CD4-positive, alpha-beta T cell treated with Interleukin-17A for 4 hours (primary cell): ENCODE measurements around the gene ZNF263.
A peak's percentile ranks its signal among the peaks of the same experiment; 100 is the strongest.

Experiments used
- DNase-seq: peaks from one replicate; pipeline ENCODE4 v3.0.0-alpha.2; 2020; ENCODE audit warnings: mixed read lengths

The ZNF263 gene

DNA sequence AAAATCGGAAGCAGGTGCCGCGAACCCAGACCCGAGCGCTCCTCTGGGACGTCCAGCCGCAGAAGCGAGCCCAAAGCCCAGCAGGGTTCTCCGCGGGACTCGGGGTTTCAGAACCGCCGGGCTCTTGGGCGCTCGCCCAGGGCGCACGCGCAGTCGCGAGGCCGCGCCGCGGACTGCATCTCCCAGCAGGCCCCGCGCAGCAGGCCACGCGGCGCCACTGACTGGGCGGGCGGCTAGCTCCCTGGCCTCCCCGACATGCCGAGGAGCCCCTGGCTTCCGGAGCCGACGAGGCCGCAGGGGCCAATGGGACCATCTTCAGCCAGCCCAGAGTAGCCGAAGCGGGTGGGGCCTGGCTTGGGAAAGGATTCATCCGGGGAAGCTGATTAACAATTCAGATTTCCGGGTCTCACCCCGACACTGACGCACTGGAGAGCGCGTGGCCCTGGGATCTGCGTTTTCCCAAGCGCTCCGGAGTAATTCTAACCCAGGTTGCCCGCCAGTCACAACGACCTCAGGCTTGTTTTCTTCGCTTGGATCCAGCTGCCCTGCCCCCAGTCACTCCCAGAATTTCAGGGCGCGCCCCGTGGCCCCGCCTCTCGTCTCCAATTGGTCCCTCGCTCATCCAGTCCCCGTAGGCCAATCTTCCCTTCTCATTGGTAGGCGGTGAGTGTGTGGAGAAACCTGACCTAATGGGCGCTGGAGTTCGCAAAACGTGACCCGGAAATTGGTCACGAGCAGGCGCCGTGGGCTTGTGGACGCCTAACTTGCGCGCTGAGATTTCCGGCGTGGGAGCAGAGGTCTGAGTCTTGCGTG is at the start of gene ZNF263:
ZNF263 (plus strand) TSS at position 762 of the 813 bp plus-strand sequence. CDS start 328 bp downstream, outside the sequence.
- DNase-seq, result peak; percentile 94

DNA sequence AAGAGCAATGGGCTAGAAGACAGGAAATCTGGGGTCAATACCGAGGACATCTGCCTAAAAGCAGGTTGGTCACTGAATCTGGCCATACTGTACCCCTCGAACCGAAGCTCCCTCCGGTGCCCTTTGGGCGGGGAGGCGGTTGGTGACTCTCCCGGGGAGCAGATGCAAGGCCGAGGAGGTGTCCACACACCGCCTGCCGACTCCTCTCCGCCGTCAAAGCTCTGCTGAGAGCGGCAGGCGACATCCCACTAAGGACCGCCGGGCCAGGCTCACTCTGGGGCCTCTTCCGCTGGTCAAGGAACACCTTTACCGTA is 48.8 kb upstream of the ZNF263 start:
- no peak for DNase-seq

DNA sequence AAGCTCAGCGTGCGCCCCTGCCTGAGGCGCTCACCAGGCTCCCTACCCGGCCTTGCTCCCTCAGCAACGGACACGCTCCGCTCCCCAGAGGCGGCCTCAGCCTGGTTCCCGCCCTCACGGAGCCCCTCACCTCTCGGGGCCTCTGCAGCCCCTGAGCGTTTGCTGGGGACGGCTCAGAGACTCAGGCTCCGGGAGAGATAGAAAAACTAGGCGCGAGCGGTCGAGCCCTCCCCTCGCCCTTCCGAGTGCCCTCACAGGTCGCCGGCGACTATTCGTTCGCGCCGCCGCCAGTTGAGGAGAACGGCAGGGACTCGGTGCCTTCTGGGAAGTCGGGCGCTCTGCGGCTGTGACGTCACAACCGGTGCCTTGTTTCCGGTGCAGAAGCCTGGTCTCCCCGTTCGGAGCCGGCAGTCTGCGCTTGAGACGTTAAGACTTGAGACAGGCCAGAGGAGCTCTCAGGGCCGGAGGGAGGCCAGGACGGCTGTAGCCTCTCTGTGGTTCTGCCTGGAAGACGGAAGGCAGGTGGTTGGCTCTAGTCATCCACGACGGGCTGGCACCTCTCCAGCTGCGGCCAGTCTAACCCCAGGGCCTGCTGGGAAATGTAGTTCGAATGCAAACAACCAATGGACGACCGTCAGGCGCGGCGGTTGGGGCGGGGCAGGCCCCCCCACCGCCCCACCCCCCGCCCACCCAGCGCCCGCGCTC is 48.3 kb upstream of the ZNF263 start, which contains the start of gene ZNF200:
ZNF200 (minus strand) TSS at position 302 of the 705 bp plus-strand sequence. CDS start 1,403 bp downstream, outside the sequence.
- peak; percentile 94 for DNase-seq

DNA sequence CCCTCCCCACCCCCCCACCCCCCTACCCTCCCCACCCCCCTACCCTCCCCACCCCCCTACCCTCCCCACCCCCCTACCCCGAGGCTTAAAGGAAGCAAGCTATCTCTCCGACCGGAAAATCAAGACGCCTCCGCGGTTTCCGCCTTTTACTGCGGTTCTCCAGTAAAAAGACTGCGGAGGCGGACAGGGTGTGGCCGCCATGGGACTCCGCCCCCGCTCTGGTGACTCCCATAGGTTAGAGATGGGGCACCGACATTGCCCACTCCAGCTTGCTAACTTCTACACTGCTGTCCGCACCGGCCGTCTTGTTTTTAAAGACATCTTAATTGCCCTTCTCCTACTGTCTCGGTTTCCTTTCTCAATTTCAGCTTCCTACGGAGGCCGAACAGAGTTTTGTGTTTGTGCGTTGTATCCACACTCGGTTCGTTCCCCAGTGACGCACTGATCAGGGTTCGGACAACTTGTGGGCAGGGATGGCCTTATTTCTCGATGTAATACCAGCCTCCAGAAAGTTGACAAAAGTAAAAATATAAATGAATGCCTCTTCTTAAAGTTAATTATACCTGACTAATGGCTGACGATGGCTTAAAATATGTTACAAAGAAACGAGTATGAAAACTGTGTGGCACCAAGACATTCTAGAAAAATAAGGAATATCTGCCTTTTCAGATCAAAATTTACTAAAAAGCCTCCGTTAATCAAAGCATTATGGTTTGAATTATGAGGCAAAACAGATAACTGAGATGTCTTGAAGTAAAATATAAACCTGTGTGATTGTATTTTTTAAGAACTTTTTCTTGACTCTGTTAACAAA is 47.2 kb upstream of the ZNF263 start:
- peak; percentile 36 for DNase-seq

DNA sequence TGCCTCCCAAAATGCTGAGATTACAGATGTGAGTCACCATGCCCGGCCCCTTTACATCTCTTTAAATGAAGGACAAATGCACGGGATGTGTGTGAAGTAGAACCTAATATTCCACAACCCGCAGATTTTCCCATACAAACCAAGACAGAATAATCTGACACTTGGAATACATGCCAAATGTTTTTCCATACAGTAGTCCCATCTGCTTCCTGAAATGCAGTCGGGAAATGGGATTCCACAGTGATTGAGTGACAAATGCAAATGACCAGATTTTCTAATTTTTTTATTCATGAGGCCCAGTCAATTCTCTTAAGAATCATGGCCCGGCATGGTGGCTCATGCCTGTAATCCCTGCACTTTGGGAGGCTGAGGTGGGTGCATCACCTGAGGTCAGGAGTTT is 41.5 kb upstream of the ZNF263 start:
- no peak for DNase-seq

DNA sequence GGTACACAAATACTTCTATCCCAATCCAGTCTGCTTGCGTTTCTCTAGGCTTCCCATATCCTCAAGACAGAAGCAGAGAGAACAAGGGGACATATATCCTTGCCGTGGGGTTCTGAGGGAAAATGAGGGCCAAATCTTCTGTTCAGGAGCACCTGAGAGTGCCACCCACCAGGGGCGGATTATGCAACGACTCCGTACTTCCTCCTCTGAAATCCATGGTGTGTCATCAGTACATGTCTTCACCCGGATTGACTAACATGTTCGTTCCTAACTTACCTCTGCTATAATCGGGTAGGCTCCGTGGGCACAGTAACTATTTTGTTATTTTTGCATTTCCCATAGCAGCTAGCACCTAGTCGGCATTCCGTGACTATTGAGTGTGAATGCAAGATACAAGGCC is 40.6 kb upstream of the ZNF263 start:
- no peak for DNase-seq

DNA sequence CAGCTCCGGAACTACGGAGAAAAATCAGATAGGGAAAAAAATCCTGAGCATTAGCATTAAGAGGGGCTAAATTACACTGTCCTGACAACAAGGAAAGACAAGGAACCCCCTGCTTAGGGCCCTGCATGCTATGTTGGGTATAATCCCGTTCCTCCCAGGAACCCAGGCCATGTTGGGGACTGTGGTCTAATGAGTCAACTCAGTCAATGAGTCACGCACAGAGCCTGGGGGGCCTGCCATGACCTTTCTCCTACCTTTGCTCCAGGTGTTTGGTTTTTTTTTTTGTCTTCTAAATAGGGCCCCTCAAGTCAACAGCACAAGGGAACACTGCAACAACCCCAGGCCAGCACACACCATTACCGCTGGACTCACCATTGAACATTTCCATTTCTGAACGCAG is 39.4 kb upstream of the ZNF263 start:
- no peak for DNase-seq

DNA sequence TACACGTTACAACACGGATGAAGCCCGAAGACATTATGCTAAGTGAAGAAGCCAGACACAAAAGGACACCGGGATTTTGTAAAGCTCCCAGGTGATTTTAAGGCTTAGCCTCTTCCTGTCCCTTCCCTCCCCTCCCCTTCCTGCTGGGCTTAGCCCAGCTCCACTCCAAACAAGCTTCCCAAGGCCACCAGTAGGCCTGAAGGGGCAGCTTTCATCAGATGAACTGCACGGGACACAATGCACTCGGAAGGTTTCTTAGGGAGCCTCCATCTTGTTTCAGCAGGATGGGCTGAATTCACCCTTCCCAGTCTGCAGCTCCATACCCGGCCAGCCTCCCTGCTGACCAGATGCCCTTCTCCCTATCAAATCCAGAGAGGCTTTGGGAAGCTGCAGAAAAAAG is 37.3 kb upstream of the ZNF263 start:
- no peak for DNase-seq

DNA sequence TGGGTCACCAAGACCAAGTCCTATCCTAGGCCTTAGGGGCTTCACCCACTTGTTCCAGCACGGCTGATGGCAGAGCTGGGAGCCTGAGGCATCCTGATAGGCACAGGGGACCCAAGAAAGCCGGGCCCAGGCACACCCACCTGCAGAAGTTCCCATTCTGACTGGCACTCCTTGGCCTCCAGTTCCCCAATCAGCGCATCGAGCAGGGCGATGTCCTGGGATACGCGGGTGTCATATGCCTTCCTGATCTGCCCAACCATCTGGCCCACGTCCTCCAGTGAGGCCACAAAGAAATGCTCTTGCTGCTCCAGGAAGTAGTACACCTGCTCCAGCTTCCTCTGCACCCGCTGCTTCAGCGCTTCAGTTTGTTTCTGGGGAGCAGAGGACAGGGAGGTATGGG is 36.4 kb upstream of the ZNF263 start:
- no peak for DNase-seq

DNA sequence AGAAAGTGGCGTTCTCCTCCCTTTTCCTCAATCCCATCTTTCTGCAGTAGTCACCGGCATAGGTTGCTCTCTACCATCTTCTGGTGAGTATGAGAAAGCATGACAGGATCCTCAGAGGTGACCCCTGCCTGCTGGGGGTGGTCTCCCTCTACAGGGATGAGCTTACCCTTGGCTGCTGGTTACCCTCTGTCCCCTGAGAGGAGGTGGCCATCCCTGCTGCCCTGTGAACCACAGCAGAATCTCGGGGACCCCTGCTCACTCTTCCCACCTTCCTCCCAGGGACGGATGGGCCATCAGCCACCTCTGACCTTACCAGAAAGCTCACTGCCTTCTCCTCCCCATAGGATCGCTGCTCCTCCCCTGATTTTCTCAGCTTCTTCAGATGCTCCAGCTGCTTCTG is 34.7 kb upstream of the ZNF263 start:
- no peak for DNase-seq

DNA sequence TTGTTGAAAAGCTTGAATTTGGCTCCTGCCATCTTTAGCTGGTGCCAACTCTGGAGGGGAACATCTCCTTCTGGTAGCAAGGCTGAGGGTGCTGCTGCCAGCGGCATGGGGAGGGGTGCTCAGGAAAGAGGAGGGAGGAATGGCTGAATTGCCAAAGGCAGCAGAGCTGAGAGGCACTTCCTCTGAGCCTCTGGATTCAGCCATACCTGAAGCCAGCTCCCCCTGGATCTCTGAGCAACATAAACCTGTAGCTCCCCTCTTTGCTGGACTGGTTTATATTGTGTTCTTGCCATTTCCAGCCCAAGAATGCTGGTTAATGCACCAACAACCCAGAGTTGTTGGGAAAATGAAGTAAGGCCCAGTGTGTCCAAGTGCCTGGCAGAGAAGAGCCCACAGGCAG is 34.3 kb upstream of the ZNF263 start:
- no peak for DNase-seq

DNA sequence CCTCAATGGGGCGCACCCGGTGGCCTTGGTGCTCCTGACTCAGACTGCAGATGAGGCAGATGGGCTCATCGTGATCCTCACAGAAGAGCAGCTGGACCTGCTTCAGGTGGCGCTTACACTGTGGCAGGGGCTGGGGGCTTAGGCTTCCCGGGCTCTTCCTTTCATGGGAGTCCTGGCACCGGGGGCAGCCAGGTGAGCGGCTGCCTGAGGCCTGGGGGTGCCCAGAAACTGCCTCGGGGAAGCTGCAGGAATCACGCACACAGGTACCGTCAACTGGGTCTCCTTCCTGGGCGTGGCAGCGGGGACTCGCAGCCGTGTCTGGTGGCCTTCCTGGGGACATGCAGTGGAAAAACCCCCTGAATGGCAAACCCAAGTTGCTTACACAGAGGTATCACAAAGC is 33.8 kb upstream of the ZNF263 start:
- no peak for DNase-seq

DNA sequence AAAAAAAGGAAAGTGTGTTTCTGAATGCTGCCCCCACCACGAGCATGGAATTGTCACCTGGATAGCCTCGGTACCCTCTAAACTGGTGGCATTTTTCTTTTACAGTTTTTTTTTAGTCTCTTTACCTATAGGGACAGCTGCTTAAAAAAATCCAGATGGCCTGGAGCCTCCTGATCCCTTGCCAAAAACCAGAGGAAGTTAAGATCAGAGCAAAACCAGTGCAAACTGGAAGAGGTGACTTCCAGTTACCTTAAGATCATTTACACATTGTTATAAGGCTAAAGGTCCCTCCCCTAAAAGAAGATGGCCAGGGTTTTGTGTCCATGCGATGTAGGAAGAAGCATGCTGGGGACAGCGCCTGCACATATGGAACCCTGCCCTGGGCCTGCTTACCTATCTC is 30.3 kb upstream of the ZNF263 start:
- DNase-seq, result no peak

DNA sequence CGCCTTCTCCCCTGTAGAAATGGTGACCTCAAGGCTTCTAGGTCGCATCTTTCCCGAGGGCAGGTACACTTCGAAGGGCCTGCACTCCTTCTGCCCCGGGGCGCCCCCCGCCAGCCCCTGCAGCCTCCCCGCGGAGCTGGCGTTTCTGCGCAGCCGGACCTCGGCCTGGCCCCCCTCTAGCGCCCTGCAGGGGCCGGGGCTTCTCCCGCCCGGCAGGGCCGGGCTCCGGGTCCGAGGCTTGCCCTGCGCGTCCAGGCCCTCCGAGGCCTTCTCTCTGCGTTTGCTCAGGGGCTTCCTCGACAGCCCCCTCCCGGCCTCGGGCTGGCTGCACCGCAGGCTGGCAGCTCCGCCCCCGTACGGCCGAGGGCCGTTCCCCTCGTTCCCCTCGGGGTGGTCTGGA is 29.0 kb upstream of the ZNF263 start:
- DNase-seq, result no peak

DNA sequence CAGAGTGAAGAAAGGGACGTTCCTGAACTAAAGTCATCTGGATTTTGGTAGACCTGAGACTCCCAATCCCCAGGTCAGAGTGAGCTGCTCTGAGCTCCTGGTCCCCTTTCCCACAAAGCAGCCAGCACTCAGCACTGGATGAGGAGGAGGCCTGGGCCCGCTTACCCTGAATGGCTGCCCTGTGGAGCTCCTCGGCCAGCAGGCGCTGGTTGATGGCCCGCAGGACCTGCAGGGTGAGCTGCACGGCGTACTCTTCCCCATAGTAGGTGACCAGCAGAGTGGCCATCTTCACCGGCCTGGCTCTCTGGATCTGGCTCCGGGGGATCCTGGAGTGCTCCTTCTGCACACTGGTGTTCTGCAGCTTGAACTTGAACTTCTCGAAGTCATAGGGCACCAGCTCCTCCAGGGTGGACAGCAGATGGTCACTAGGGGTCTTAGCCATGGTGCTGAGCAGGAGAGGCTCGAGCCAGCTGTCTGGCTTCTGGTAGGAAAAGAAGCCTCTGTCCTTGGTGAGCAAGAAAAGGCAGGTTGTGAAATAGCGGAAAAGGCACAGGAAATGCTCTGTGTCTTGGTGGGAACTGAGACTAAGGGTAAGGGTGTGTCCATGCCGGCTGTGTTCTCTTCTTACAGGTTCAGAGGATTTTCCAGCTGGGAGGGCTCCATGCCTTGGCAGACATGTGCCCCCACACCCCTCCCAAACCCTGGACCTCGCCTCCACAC is 27.0 kb upstream of the ZNF263 start, which contains the start of gene MEFV:
MEFV (minus strand) TSS at position 488 of the 720 bp plus-strand sequence; CDS start at position 442, 46 bp downstream.
- DNase-seq, result no peak

DNA sequence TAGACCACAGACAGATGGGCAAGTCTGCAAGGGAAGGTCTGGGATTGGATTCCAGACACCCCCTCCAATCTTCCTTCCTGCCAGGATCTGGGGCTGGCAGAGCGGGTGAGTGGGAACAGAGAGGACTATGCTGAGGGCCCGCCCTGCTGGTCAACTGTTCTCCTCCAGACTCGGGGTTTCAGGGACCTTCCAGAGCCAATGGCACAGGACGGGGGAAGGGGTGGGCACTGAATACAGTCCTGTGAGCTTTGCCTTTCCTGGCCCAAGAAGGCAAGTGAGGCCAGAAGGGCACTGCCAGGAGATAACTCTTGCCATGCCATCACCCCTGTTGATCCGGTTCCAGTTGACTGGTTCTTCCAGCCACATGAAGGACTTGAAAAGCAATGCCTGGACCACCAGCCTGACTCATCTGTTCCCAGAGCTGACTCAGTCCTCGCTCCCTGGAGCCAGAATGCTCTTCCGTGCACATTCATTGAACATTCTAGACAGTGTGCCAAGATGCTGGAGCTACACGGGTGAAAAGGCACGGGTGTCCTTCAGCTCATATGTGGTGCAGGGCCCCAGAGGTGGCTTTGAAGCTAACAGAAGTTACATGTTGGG is 26.3 kb upstream of the ZNF263 start:
- DNase-seq, result no peak

DNA sequence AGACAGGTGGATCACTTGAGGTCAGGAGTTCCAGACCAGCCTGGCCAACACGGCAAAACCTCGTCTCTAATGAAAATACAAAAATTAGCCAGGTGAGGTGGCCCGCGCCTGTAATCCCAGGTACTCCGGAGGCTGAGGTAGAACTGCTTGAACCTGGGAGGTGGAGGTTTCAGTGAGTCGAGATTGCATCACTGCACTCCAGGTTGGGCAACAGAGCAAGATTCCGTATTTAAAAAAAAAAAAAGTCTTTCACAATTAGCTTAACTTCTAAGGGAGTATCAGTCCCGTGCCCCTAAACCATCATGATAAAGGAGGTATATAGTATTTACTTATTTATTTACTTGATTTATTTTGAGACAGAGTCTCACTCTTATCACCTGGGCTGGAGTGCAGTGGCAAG is 23.5 kb upstream of the ZNF263 start:
- no peak for DNase-seq

DNA sequence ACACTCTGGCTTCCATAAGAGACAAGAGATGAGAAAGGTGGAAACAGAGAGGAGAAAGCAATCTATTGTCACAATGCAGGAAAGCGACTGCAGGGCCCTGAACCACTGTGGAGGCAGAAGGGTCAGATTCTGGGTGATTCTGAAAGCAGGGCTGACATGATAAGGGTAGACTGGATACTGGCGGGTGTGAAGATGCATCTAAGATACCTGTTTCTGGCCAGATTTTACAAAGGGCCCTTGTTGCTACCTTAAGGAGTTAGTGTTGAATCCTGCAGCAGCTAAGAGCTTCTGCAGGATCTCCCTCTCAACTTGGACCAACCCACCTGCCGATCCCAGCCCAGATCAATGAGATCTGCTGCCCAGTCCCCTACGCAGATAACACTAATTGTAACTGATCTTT is 20.8 kb upstream of the ZNF263 start:
- DNase-seq, result no peak

DNA sequence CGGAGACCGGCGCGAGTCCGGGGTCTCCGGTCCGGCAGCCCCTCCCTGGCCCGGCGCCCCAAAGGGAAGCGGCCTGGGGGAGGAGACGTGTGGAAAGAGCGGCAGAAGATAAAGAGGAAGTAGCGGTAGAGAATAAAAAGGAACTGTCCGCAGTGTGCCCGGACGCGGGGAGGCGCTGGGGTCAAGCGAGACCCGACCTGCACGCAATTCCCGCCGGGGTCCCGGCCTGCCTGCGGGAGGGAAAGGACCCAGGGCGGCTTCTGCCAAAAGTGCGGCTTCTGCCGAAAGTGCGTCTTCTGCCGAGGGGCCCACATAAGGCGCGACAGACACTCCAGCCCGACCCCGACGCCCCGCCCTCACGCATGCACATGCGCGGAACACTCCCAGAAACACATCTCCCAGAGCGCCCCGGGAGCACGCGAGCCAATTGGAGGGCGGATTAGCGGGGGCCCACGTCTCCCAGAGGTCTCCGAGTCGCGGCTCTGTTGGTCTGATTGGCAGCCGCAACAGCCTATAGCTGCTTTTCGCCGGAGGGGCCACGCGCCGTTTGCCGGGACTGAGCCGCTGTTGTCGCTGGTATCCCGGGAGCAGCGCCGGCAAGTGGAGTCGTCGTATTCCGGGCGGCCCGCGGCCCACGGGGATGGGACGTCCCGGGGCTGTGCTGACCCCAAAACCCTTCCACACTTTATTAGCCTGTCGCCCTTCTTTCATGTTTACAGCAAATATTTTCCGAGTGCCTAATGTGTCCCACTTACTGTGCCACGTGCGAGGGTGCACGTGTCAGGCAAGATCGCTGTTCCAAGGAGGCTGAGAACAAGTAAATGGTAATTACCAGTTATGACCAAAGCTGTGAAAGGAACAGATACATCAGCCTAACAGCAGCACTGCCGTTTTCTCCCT is 18.9 kb upstream of the ZNF263 start:
- DNase-seq, result peak; percentile 97

DNA sequence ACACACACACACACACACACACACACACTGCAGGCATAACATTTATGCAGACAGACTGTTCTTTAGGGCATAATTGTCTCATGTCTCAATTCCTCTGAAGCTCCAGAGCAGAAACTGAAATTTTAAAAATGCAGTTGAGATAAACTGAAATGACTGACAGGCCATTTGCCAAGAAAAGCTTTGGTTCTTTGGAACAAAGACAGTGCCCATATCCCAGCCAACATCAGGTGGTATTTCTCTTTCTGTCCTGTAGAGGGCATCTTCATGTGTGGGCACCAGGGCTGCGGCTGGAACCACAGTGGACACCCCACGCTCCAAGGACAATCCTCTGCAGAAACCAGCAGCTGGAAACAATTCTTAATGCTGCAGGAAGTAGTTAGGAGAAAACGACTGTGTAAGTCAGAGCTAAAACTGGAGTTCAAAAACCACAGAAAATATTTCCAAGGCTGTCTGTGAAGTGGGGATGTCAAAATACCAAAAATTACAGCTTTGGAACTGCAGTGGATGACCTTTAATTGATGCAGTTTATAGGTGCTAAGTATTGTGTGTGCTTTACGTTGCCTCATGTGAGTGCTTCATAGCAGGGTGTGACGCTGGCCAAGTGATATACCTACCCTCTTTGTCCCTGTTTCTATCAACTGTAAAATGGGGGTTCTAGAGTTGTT is 16.3 kb upstream of the ZNF263 start:
- DNase-seq, result no peak

DNA sequence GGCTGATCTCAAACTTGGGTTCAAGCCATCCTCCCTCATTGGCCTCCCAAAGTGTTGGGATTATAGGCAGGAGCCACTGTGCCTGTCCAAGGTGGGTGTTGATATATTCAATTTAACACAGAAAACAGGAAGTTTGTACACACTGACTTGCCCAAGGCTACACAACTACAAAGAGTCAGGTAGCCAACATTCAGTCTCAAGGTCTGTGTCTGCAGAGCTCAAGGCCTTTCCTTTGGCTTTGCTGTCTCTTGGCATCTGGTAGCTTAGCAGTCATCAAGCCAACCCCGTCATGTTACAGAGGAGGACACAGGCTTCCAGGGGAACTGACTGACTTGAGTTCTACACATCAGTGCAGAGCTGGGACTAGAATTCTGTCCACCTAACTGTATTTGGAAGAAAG is 15.0 kb upstream of the ZNF263 start:
- DNase-seq, result no peak
